Type B pancreatic cell (in vitro differentiated cells): ENCODE data around the gene FLVCR2. TPM values are rescaled to one million over a fixed set of nuclear protein-coding genes. Genes with fewer than 3 reads are reported as not detected.

Source experiments
- DNase-seq: peaks from one replicate; pipeline ENCODE4 v3.0.0; 2021; ENCODE audit warnings: mixed read lengths; ENCODE audit not compliant: unreplicated experiment; ENCODE audit errors: extremely low spot score
- H3K27ac Mint-ChIP-seq: 2 replicates; pipeline ENCODE4 v1.8.0; 2021; ENCODE audit warnings: mild to moderate bottlenecking, mixed read lengths
- H3K27me3 Mint-ChIP-seq: 2 replicates; pipeline ENCODE4 v1.8.0; 2021; ENCODE audit warnings: mixed read lengths
- H3K36me3 Mint-ChIP-seq: 2 replicates; pipeline ENCODE4 v1.8.0; 2021; ENCODE audit warnings: mixed read lengths
- H3K4me1 Mint-ChIP-seq: one replicate; pipeline ENCODE4 v1.8.0; 2021; ENCODE audit warnings: mixed read lengths; ENCODE audit not compliant: unreplicated experiment
- H3K4me3 Mint-ChIP-seq: 2 replicates; pipeline ENCODE4 v1.8.0; 2021; ENCODE audit warnings: mild to moderate bottlenecking, mixed read lengths
- H3K9me3 Mint-ChIP-seq: 2 replicates; pipeline ENCODE4 v1.8.0; 2021; ENCODE audit warnings: mixed read lengths
- CTCF ChIP-seq: fragments of 200-600 bp; sonication (generic); conservative IDR thresholded peaks from 2 replicates; pipeline ENCODE4 v1.5.0; 2021; ENCODE audit warnings: antibody characterized with exemption, mild to moderate bottlenecking
- total RNA-seq: library from RNA; stranded (reverse); gene quantifications from 2 replicates; pipeline ENCODE4 v1.2.1, GENCODE V29; 2021; ENCODE audit warnings: low replicate concordance

FLVCR2 gene
- total RNA-seq, 1 donor from 2014 or later, result 5.6 TPM

- no peaks in the 10 kb centered on the region for H3K36me3 Mint-ChIP-seq
- no peaks in the 10 kb centered on the region for H3K27me3 Mint-ChIP-seq
- H3K27ac Mint-ChIP-seq, result no peak overlapping the region
- H3K9me3 Mint-ChIP-seq, result no peaks in the 10 kb centered on the region
- TF ChIP-seq CTCF, result no peak
- no peak for DNase-seq
- no peak overlapping the region for H3K4me3 Mint-ChIP-seq
- peaks cover 7% of the 10 kb centered on the region for H3K4me1 Mint-ChIP-seq
Measured at GRCh38 chr14:75543253-75543652, 35.2 kb upstream of the FLVCR2 start.

DNA sequence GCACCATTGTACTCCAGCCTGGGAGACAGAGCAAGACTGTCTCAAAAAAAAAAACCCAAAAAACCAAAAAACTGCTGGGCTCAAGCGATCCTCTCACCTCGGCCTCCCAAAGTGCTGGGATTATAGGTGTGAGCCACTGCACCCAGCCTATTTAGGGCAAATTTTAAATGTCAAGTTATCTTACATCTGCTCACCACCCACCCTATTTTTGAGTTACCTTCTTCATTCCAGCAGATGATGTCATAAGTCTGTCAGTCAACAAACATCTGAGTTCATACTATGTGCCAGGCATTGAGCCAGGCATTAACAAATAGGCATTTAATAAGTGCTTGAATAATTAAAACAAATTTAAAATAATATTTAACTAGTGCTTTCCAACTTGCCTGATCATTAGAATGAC, 34.6 kb upstream of the FLVCR2 start:
- Mint-ChIP-seq H3K36me3 (no peaks in the 10 kb centered on the region), H3K27ac (no peak overlapping the region), H3K9me3 (no peaks in the 10 kb centered on the region), H3K27me3 (no peaks in the 10 kb centered on the region), H3K4me1 (peaks cover 7% of the 10 kb centered on the region), H3K4me3 (no peak overlapping the region)
- no peak for TF ChIP-seq CTCF
- DNase-seq, result no peak

DNA sequence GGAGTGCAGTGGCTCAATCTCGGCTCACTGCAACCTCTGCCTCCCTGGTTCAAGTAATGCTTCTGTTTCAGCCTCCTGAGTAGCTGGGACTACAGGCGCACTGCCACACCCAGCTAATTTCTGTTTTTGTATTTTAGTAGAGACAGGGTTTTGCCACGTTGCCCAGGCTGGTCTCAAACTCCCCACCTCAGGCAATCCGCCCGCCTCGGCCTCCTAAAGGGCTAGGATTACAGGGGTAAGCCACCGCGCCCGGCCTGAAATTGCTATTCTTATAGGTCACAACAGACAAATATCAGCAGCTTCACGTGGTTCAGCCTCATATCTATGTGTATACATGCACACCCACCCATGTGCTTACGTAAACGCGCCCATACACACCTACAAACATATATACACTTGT, 32.5 kb upstream of the FLVCR2 start:
- Mint-ChIP-seq H3K27me3 (no peaks in the 10 kb centered on the region), H3K4me3 (no peak overlapping the region), H3K4me1 (peaks cover 7% of the 10 kb centered on the region), H3K36me3 (no peaks in the 10 kb centered on the region), H3K27ac (no peak overlapping the region), H3K9me3 (no peaks in the 10 kb centered on the region)
- no peak for TF ChIP-seq CTCF
- no peak for DNase-seq

GRCh38 chr14:75547552-75548250, 30.7 kb upstream of the FLVCR2 start:
- Mint-ChIP-seq H3K9me3 (no peaks in the 10 kb centered on the region), H3K4me1 (peaks cover 8% of the 10 kb centered on the region), H3K27me3 (no peaks in the 10 kb centered on the region), H3K27ac (no peak overlapping the region), H3K36me3 (no peaks in the 10 kb centered on the region), H3K4me3 (no peak overlapping the region)
- TF ChIP-seq CTCF, result no peak
- DNase-seq, result no peak

DNA sequence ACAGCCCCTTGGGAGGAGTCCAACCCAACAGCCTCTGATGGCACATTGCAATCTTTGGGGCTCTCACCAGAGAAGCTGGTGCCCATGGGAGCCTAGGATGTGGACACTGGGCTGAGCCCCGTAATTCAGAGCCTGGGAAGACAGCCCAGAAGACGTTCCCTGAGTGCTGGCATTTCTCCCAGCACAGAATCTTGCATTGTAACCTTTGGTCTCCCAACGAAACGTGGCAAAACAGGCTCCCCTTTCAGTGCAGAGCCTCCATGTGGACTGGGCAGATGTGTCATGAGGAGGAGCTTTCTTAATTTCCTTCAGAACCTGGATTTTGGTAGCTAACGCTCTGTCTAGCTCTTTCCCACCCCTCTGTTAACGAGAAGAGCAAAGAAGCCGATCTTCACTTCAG, 29.9 kb upstream of the FLVCR2 start:
- no peaks in the 10 kb centered on the region for H3K27me3 Mint-ChIP-seq
- peaks cover 6% of the 10 kb centered on the region for H3K4me1 Mint-ChIP-seq
- H3K36me3 Mint-ChIP-seq, result no peaks in the 10 kb centered on the region
- H3K27ac Mint-ChIP-seq, result no peak overlapping the region
- no peaks in the 10 kb centered on the region for H3K9me3 Mint-ChIP-seq
- TF ChIP-seq CTCF, result no peak
- no peak overlapping the region for H3K4me3 Mint-ChIP-seq
- DNase-seq, result no peak
